Tibial nerve (tissue), 3 donors: ENCODE data around the gene INHBC.

ENCODE experiments used
- POLR2A ChIP-seq, 2 donors: fragments of 450-650 bp; IDR thresholded peaks; one replicate each; pipeline ENCODE4 v1.6.1; 2017; ENCODE audit warnings: antibody characterized with exemption in 2 of 2, mild to moderate bottlenecking in 2 of 2, moderate library complexity in 2 of 2
- TF ChIP-seq, protein P1 (sequence below), 5 experiments: fragments of 200-600 bp in 3 of 5; fragments of 450-650 bp in 2 of 5; sonication (generic) in 3 of 5; IDR thresholded peaks; one replicate each; pipeline ENCODE4 v1.5.1; 2016 to 2019; ENCODE audit warnings: antibody characterized with exemption in 5 of 5, mild to moderate bottlenecking in 3 of 5, moderate library complexity in 2 of 5

DNA sequence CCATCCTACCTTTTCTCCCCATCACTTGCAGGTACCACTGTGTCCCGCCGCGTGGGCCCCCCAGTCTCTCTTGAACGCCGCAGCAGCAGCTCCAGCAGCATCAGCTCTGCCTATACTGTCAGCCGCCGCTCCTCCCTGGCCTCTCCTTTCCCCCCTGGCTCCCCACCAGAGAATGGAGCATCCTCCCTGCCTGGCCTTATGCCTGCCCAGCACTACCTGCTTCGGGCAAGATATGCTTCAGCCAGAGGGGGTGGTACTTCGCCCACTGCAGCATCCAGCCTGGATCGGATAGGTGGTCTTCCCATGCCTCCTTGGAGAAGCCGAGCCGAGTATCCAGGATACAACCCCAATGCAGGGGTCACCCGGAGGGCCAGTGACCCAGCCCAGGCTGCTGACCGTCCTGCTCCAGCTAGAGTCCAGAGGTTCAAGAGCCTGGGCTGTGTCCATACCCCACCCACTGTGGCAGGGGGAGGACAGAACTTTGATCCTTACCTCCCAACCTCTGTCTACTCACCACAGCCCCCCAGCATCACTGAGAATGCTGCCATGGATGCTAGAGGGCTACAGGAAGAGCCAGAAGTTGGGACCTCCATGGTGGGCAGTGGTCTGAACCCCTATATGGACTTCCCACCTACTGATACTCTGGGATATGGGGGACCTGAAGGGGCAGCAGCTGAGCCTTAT lies 35.8 kb downstream of the INHBC start:
- TF ChIP-seq, protein P1, sequence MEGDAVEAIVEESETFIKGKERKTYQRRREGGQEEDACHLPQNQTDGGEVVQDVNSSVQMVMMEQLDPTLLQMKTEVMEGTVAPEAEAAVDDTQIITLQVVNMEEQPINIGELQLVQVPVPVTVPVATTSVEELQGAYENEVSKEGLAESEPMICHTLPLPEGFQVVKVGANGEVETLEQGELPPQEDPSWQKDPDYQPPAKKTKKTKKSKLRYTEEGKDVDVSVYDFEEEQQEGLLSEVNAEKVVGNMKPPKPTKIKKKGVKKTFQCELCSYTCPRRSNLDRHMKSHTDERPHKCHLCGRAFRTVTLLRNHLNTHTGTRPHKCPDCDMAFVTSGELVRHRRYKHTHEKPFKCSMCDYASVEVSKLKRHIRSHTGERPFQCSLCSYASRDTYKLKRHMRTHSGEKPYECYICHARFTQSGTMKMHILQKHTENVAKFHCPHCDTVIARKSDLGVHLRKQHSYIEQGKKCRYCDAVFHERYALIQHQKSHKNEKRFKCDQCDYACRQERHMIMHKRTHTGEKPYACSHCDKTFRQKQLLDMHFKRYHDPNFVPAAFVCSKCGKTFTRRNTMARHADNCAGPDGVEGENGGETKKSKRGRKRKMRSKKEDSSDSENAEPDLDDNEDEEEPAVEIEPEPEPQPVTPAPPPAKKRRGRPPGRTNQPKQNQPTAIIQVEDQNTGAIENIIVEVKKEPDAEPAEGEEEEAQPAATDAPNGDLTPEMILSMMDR (IDR thresholded peaks at IDR 0.05): no peak
- no peak for TF ChIP-seq POLR2A (IDR thresholded peaks at IDR 0.05)
